Common myeloid progenitor, CD34-positive (primary cell): ENCODE data around the gene PLCXD3.

ENCODE experiments used
- CTCF ChIA-PET: fragments of 350-600 bp; sonication (Branson Sonifier 250); formaldehyde crosslinking; loops from one replicate; lab custom pipeline; 2021; ENCODE audit warnings: antibody characterized with exemption; lab: Charles Lee
- POLR2A ChIA-PET: fragments of 350-600 bp; sonication (Branson Sonifier 250); formaldehyde crosslinking; loops from one replicate; lab custom pipeline; 2021; ENCODE audit warnings: antibody characterized with exemption; lab: Charles Lee
- DNase-seq, 3 donors: peaks; one replicate each; pipeline versions ENCODE4 v3.0.0 to v3.0.0-alpha.2; 2013
- H3K27ac ChIP-seq, 2 experiments: 1 replicate in 1 of 2; 2 replicates in 1 of 2; pipeline ENCODE4 v1.7.0; 2013; ENCODE audit warnings: inconsistent platforms in 2 of 2, low read length in 2 of 2, mild to moderate bottlenecking in 2 of 2, low read depth in 1 of 2, moderate library complexity in 1 of 2; ENCODE audit not compliant: severe bottlenecking in 2 of 2, insufficient read depth in 1 of 2, poor library complexity in 1 of 2
- H3K27me3 ChIP-seq, 5 experiments: replicated peaks in 2 of 5; 1 replicate in 3 of 5; 2 replicates in 2 of 5; pipeline versions ENCODE4 v1.6.1 to v1.7.0; 2013; ENCODE audit warnings: low read length in 4 of 5, mild to moderate bottlenecking in 2 of 5, moderate library complexity in 2 of 5, inconsistent platforms in 1 of 5; ENCODE audit not compliant: insufficient read depth in 5 of 5, control insufficient read depth in 4 of 5
- H3K36me3 ChIP-seq, 4 experiments: 1 replicate in 2 of 4; 2 replicates in 2 of 4; pipeline versions ENCODE4 v1.6.1 to v1.7.0; 2013; ENCODE audit warnings: low read length in 3 of 4, control low read depth in 1 of 4, mild to moderate bottlenecking in 1 of 4; ENCODE audit not compliant: control insufficient read depth in 4 of 4, insufficient read depth in 4 of 4
- H3K4me1 ChIP-seq, 4 experiments: 1 replicate in 3 of 4; 2 replicates in 1 of 4; pipeline versions ENCODE4 v1.6.1 to v1.7.1; 2013; ENCODE audit warnings: low read length in 3 of 4, mild to moderate bottlenecking in 3 of 4, control low read depth in 1 of 4, inconsistent platforms in 1 of 4, moderate library complexity in 1 of 4; ENCODE audit not compliant: control insufficient read depth in 4 of 4, insufficient read depth in 4 of 4; ENCODE audit errors: control extremely low read depth in 1 of 4
- H3K4me3 ChIP-seq, 7 experiments: 1 replicate in 4 of 7; 2 replicates in 3 of 7; pipeline versions ENCODE4 v1.5.1 to v1.7.0; 2013; ENCODE audit warnings: mild to moderate bottlenecking in 7 of 7, low read length in 6 of 7, moderate library complexity in 6 of 7, inconsistent platforms in 2 of 7, low read depth in 2 of 7, control low read depth in 1 of 7; ENCODE audit not compliant: insufficient read depth in 4 of 7, control insufficient read depth in 1 of 7; ENCODE audit errors: extremely low read depth in 1 of 7
- H3K9me3 ChIP-seq, 5 experiments: 1 replicate in 4 of 5; 2 replicates in 1 of 5; pipeline versions ENCODE4 v1.6.1 to v1.7.1; 2013; ENCODE audit warnings: low read length in 4 of 5, mild to moderate bottlenecking in 2 of 5, inconsistent platforms in 1 of 5, low read depth in 1 of 5, moderate library complexity in 1 of 5; ENCODE audit not compliant: control insufficient read depth in 4 of 5, insufficient read depth in 2 of 5; ENCODE audit errors: control extremely low read depth in 1 of 5
- WGBS: methylation state at CpG from one replicate; pipeline ENCODE4 v1.1.5; 2013; ENCODE audit not compliant: insufficient coverage; 5-methylcytosine and 5-hydroxymethylcytosine counted together

The PLCXD3 gene

DNA sequence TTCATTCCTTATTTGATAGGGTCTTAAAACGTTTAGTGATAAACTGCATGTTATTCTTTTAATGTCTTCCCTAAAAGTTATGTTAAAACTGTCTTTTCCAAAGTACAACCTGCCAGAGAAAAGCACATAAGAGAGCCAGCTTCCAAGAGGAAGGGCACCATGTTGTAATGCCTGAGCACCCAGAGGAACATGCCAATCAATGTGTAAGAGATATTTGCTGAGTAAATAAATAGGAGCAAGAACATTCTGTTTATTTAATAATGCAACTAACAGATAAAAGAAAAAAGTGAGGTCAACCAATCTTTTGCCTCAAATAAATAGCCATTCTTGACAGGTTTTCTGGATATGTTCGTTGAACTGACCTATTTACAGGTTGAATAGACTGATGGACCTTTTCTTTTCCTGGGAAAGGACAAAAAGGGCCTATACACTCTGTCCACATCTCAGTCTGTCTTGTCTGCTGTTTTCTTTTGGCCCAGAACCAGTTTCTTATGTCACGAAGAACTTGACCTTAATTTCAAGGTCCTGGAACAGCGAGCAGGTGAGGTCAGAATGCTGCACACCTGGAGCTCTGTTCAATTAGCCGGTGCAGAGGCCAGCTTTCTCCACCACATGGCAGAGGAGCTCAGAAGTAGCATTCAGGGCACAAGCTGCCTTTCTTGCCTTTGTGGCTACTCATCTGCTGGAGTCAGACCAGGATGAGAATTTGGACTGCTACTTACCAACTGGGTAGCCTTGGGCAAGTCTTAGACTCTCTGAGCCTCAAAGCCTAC, 77.7 kb downstream of the PLCXD3 start:
- DNase-seq, result no peak
- Histone ChIP-seq H3K27me3 (no peaks in the 10 kb centered on the region), H3K9me3 (no peaks in the 10 kb centered on the region), H3K4me1 (no peaks in the 10 kb centered on the region), H3K27ac (no peak overlapping the region), H3K36me3 (no peaks in the 10 kb centered on the region), H3K4me3 (no peak overlapping the region)
- CTCF ChIA-PET, result no interaction called here
- POLR2A ChIA-PET, result interaction anchor here (0.6 kb wide), 1 partner anchor 16 kb away, joined by 3 read pairs; no protein-coding TSS in a partner anchor
- WGBS, result 90% methylated on average over 4 of the region's 5 CpGs

DNA sequence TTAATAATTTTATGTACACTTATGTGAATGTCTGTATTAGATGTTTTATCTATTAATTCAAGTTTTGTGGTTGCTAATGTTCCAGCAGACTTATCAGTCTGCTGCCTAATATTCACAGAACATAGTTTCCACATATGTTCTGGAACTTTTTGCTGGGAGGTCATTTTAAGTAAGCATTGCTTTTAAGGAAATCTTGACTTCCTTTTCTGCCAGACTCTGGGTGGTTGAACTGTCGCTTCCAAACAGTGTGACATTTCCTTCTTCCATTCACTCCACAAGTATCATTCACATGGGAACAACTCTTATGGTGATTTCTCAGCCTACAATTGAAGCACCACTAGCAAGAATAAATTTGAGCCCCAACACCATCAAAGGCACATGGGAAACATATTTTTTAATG, 82.9 kb downstream of the PLCXD3 start:
- ChIA-PET CTCF (no interaction called here), POLR2A (no interaction called here)
- H3K4me3 ChIP-seq, result no peak overlapping the region
- no peaks in the 10 kb centered on the region for H3K4me1 ChIP-seq
- no peak overlapping the region for H3K27ac ChIP-seq
- H3K9me3 ChIP-seq, result no peaks in the 10 kb centered on the region
- H3K27me3 ChIP-seq, result no peaks in the 10 kb centered on the region
- H3K36me3 ChIP-seq, result no peaks in the 10 kb centered on the region
- no peak for DNase-seq
- 0% methylated on average over 1 of the region's 1 CpG for WGBS

DNA sequence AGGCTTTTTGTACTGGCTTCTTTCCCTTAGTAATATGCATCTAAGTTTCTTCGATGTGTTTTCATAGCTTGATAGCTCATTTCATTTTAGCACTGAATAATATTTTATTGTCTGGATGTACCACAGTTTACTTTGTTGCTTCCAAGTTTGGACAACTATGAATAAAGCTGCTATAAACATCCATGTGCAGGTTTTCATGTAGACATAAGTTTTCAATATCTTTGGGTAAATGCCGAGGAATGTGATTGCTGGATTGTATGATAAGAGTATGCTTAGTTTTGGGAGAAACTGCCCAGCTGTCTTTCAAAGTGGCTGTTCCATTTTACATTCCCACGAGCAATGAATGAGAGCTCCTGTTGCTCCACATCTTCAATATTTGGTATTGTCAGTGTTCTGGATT, 84.7 kb downstream of the PLCXD3 start:
- no peaks in the 10 kb centered on the region for H3K36me3 ChIP-seq
- no peaks in the 10 kb centered on the region for H3K9me3 ChIP-seq
- H3K27me3 ChIP-seq, result no peaks in the 10 kb centered on the region
- WGBS, result 100% methylated on average over 1 of the region's 3 CpGs
- ChIA-PET CTCF (no interaction called here), POLR2A (no interaction called here)
- DNase-seq, result no peak
- H3K4me3 ChIP-seq, result no peak overlapping the region
- no peak overlapping the region for H3K27ac ChIP-seq
- H3K4me1 ChIP-seq, result no peaks in the 10 kb centered on the region

DNA sequence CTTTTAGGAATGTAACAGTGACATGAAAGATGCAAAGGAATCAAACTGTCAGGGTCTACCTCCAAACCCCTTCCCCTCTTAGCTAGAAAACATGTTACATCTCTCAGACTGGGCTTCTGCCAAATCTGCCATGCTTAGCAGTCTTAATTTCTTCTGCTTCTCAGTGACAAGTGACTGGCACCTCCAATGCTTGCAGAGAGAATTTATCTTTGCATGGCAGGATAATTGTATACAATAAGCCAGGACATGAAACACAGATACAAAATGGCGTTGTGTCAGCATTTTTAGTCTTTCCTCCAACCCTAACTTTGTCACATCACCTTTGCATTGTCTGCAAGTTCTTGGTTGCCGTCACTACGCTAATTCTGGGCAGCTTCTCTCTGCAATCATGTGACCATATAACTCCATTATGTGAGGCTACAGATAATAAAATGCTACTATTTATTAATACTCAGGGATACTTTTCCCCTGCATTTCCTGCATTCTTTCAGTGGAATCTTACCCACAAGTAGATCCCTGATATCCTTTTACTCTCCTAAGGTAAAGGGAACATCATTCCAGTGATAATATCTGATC, 89.8 kb downstream of the PLCXD3 start:
- no CpG with 5 or more reads among the region's 3 CpGs for WGBS
- Histone ChIP-seq H3K4me3 (no peak overlapping the region), H3K9me3 (no peaks in the 10 kb centered on the region), H3K4me1 (no peaks in the 10 kb centered on the region), H3K27me3 (no peaks in the 10 kb centered on the region), H3K36me3 (no peaks in the 10 kb centered on the region), H3K27ac (no peak overlapping the region)
- ChIA-PET CTCF (no interaction called here), POLR2A (no interaction called here)
- DNase-seq, result no peak

DNA sequence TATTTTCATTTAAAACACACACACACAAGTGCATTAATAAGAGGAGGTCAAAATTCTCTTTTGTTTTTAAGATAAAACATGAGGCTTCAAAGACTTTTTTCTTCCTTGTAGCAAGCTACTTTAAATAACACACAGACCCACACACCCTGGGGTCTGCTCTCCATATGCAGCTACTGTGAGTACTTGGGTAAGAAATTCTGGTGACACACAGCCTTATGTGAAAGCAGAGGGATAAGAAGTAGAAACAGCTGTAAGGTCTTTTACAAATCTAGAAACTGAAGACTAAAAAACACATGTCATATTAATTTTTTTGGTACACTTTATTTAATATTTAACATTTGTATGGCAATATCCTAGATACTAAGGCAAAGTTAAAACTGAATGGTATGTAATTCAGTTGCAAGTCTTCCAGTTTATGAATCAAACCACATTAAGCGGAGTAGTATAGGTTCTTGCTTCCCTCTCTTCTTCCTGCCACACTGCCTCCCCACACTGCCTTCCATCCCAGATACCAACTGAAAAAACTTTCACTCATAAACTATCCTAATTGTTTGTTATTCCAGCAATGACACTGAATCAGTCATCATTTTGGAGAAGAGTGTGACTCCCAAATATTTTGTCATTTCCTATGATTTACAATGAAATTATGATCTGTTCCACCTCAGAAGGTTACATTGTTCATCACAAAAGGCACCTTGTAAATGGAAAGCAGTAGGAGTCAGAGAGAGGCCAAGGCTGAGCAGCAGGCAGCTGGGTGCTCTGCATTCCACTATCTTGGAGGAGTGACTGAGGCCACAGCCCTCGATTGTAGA, 92.0 kb downstream of the PLCXD3 start:
- no peak overlapping the region for H3K4me3 ChIP-seq
- H3K36me3 ChIP-seq, result no peaks in the 10 kb centered on the region
- H3K9me3 ChIP-seq, result no peaks in the 10 kb centered on the region
- ChIA-PET CTCF (no interaction called here), POLR2A (no interaction called here)
- no peaks in the 10 kb centered on the region for H3K4me1 ChIP-seq
- DNase-seq, result no peak
- WGBS, result no CpG with 5 or more reads among the region's 2 CpGs
- H3K27ac ChIP-seq, result no peak overlapping the region
- H3K27me3 ChIP-seq, result no peaks in the 10 kb centered on the region

DNA sequence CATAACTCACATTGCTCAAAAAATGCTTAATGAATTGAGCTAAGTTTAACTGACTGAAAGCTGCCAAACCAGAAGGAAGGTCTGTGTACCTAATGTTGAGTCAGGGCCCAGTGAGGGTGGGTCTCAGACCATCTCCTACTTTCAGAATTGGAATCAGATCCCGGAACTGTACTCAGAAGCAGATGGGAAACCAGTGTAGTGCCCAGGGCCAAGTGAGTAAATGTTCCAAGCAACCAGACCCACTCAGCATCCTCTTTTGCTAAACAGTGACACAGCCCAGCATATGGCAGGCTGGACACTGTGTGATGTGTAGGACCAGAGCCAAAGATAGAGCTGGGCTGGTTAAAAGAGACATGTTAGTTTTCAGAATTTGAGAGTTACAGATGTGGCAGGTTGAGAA, 94.1 kb downstream of the PLCXD3 start:
- Histone ChIP-seq H3K36me3 (no peaks in the 10 kb centered on the region), H3K4me3 (no peak overlapping the region), H3K9me3 (no peaks in the 10 kb centered on the region), H3K4me1 (no peaks in the 10 kb centered on the region), H3K27me3 (no peaks in the 10 kb centered on the region), H3K27ac (no peak overlapping the region)
- ChIA-PET POLR2A (interaction anchor here (0.5 kb wide), 1 partner anchor 17 kb away, joined by 3 read pairs; no protein-coding TSS in a partner anchor), CTCF (no interaction called here)
- DNase-seq, result no peak
- no CpG with 5 or more reads among the region's 1 CpG for WGBS

DNA sequence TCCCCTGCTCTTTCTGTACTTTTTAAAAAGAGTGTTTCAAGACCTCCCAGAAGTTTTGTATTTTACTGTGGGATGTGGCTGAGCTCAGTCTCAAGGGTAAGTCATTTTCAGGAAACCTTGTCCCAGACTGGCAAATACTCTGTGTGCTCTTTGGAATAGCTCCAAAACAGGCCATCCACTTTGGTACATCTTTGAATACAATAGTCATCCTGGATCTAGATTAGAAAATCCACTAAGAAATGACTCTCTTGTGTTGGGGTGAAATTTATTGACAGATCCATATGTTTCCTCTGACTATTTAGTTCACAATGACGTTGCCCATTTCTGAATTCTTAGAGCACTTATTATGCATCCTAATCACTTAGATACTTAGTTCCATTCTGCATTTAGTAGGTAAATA, 95.2 kb downstream of the PLCXD3 start:
- WGBS, result no CpG with 5 or more reads among the region's 1 CpG
- Histone ChIP-seq H3K4me3 (no peak overlapping the region), H3K36me3 (no peaks in the 10 kb centered on the region), H3K4me1 (no peaks in the 10 kb centered on the region), H3K27me3 (no peaks in the 10 kb centered on the region), H3K9me3 (no peaks in the 10 kb centered on the region), H3K27ac (no peak overlapping the region)
- ChIA-PET CTCF (no interaction called here), POLR2A (no interaction called here)
- DNase-seq, result no peak
